Activated gamma-delta T cell treated with anti-CD3 and anti-CD28 coated beads, Interleukin-2, amount 50 U/mL, for 16 hours (primary cell): ENCODE data around the gene NLRP14.

ENCODE experiments used
- DNase-seq: peaks from one replicate; pipeline ENCODE4 v3.0.0-alpha.2; 2020; ENCODE audit warnings: low read depth

NLRP14 gene

DNA sequence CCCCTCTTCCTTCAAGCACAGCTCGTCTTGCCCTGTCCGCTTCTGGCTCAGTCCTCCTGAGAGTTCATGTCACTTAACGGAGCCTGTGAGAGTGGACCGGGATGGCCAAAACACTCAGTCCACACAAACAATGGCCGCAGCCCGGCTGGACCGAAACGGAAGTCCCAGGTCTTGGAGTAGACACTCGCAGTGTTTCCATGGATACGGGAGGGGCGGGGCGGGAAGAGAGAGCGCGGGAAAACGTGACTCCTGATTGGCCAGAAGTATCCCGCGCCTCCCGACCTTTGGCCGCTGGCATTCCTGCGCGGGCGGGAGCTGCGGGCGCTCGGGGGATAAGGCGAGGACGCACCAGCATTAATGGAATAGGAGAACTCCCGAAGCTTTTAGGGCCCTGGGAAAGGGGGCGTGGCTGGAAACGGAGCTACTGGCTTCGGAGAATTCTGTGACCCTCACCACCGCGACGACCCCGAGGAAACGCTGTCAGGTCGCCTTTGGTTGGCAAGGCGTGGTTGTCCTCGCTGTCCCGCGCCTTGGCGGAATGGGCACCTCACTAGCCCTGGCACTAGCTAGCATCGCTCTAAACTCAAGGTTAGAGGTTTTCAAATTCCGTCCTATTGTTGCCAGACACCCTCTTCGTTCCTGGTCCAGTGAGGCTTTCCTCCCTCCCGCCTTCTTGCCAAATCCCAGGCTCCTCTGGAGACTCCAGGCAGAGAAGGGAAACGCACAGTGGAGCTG is at the start of gene NLRP14, which contains the start of gene ZNF214:
TSS of gene NLRP14 (plus strand) at position 297 of the 735 bp plus-strand sequence. CDS start 18,108 bp downstream, outside the sequence.
TSS of gene ZNF214 (minus strand) at position 164 of the 735 bp plus-strand sequence. CDS start 17,511 bp downstream, outside the sequence.
- DNase-seq, result no peak

GRCh38 chr11:6979365-6979764 is 40.9 kb upstream of the NLRP14 start:
- no peak for DNase-seq

DNA sequence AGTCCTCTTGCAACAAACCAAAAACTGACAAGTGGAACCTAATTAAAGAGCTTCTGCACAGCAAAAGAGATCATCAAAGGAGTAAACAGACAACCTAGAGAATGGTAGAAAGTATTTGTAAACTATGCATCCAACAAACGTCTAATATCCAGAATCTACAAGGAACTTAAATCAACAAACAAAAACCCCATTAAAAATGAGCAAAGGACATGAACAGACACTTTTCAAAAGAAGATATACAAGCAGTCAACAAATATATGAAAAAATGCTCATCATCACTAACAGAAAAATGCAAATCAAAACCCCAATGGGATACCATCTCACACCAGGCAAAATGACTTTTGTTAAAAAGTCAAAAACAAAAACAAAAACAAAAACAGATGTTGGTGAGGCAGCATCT is 33.8 kb upstream of the NLRP14 start:
- no peak for DNase-seq

- no peak for DNase-seq
Measured at GRCh38 chr11:6988506-6988905, 31.8 kb upstream of the NLRP14 start.

- no peak for DNase-seq
Measured at GRCh38 chr11:6991227-6991626, 29.1 kb upstream of the NLRP14 start.

GRCh38 chr11:6992026-6992425 is 28.3 kb upstream of the NLRP14 start:
- no peak for DNase-seq

DNA sequence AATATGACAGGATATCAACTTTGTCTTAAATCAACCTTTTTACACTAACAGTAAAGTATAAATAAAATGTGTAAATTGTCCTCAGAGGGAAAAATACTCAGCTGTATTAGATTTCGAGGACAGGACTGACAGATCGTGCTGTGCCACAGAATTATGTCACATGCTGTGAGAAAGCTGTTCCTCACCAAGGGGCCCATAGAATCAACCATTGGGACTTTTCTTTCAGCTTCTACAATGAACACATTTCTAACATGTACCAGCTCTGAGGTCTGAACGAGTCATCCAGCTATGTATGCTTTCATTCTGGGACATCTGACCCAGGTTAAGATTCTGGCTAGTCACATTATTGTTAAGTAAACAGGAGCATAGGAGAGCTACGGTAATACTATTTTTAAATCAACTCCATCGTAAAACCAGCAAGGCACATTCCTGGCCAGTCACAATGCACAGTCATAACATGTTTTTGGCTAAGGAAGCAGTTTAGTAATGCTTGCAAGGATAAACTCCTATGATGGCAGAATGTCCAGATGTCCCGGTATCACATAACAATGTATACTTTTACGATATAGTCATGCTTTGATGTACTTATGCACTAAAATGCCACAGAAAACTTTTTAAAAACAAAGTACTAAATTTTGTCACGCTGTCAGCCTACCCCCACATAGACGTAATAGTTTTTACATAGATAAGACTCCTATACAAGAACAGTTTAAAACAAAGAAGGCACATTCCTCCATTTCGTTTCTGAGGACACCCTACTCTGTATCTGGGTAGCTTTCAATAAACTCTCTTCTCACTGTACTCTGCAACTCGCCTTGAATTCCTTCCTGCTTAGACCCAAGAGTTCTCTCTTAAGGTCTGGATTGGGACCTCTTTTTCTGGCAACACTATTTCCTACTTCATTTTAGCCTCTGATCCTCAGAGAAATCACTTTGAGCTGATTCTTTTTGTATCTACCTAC is 27.5 kb upstream of the NLRP14 start:
- no peak for DNase-seq

DNA sequence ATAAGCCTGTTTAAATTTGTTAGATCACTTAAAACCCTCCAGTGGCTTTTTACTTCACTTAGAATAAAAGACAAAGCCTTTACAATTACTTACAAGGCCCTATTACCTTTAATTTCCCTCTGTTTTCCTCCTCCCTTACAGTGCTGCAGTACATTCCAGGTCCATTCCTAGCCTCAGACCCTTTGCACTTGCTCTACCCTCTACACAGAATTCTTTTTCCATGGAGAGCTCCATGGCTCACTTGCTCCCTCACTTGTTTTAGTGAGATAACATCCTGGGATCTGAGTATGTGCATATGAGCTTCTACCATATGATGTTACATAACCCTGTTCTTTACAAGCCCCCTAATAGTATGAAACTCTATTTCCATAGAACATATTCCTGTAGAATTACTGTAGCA is 24.6 kb upstream of the NLRP14 start:
- DNase-seq, result no peak

DNA sequence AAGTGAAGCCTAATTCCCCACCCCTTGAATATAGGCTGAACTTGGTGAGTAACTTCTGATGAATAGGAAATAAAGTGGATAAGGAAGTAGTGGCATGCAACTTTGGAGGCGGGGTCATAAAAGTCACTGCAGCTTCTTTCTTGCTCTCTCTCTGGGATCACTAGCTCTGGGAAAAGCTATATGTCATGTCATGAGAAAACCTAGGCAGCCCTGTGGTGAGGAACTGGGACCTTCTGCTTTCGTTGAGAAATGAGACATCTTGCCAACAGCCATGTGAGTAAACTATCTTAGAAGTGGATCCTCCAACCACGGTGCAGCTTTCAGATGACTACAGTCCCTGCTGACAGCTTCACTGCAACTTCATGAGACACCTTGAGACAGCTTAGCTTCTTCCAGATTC is 15.8 kb upstream of the NLRP14 start:
- DNase-seq, result no peak

- DNase-seq, result no peak
Measured at GRCh38 chr11:7014118-7014517, 6.2 kb upstream of the NLRP14 start.

DNA sequence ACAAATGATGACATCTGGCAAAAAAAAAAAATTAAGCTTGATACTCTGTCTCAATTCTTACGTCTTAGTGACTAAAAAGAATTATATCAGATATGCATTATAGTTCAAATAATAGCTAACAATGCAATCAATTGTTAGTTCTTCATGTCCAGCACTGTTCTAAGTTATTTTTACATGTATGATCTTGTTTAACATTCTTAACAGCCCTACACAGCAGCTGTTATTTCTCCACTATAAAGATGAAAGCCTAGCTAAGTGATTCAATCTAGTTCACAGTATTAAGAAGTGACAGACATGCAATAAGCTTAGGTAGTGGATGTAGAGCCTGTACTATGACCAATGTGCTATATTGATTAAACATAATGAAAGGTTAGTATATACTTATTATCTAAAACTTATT is 4.3 kb upstream of the NLRP14 start:
- no peak for DNase-seq

DNA sequence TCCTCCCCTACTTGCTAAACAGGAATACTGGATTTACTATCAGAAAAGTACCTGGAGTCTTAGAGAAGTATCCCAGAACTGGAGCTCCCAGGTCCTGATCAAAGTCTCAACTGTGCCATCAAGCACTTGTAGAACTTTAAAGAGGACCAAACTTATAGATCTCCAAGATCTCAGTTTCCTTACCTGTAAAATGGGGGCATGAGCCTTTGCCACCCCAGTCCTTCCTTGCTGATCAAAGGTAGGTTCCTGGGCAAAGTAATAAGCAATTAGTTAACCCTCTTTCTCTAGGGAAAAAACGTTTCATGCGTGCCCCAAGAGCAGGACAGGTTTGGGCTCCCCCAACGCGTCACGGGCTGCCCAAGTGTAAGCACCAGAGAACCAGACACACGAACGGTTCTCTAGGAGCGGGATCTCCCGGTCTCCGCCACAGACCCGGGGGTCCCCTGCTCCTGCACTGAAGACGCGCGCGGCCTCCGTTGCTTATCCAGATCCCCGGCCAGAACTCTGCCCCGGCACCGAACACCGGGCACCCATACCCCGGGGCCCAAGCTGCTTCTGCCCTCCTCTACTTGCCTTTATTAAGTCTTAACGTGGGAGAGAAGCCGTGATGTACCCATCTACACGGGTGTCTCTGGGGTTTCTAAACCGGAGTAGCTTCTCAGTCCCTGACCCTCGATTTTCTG is 638 bp upstream of the NLRP14 start:
- no peak for DNase-seq

GRCh38 chr11:7021318-7021717 is 1.0 kb downstream of the NLRP14 start:
- DNase-seq, result no peak

GRCh38 chr11:7028141-7028540 is 7.9 kb downstream of the NLRP14 start:
- no peak for DNase-seq

- DNase-seq, result no peak
Measured at GRCh38 chr11:7030836-7031235, 10.6 kb downstream of the NLRP14 start.

GRCh38 chr11:7031471-7031871 is 11.2 kb downstream of the NLRP14 start:
- DNase-seq, result no peak

DNA sequence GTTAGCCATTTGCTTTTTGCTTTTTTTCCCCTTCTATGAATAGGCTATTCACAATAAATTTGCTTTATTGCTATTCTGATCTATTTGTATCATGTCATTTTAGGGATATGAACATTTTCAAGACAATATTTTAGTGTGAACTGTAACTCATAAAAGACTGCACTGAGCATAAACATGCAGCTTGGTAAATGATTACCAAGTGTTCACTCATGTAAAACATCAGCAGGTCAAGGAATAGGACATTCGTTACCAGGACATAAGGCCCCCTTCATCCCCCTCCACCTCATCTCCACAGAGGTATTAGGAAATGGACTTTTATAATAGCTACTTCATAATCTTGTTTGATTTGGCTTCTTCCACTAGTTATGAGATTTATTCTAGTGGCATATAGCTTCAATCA is 12.4 kb downstream of the NLRP14 start:
- no peak for DNase-seq

- no peak for DNase-seq
Measured at GRCh38 chr11:7034019-7034418, 13.7 kb downstream of the NLRP14 start.

DNA sequence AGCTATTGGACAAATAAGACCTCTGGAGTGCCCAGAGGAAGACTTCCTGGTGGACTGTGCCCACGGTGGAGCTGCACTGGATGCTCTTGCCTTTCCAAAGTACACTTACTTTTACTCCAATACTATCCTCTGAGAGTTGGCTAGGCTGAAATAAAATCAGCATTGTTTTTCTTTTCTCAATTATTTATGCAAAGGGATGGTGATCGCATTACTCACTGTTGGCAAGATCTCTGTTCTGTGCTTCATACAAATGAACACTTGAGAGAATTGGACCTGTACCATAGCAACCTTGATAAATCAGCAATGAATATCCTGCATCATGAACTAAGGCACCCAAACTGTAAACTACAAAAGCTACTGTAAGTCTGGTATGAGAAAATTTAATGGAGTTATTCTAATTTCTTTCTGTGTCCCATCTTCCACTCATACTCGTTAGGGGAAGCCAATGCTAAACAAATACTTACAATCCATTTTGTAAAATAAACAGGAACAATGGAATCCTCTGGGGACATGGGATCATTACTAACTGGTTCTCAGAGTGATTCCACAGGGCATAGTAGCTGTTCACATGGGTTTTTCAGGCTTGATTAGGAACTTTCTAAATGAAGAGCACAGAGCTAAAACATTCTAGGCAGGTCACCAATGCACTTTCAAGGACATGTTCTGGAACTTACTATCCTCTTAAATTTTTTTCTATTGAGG is 26.3 kb downstream of the NLRP14 start:
- no peak for DNase-seq

GRCh38 chr11:7050191-7050590 is 29.9 kb downstream of the NLRP14 start:
- no peak for DNase-seq

DNA sequence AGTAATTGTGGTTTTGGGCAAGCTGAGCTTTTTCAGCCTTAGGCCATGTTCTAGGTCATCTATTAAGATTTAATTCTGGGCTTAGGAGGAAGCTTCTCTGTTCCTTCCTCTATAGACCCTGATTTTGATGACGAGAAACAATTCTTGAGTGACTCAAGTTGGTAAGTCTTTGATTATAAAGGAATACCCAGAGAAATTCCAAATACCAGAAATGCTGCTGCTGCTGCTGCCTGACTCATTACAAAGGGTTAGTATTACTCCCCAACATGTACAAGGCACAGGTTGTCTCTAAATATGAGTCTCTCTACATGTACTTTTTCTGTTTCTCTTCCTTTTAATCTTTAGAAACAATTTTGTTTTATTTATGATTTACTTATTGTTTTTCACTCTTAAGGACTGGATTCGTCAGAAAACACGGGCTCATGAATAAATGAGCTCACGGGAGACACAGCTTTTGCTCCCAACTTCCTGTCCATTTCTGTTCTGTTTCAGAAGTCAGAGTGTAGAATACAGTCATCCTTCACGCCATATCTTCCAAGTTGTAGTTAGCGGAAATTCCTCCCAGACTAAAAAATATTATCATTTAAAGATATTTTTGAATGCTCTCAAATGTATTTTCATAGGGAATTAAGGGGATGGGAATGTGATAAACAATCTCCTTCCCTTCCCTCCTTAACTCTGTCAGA is 36.7 kb downstream of the NLRP14 start:
- DNase-seq, result no peak
